ENCODE measurements around the gene CCDC136.

- TF ChIP-seq CTCF (IDR thresholded peaks at IDR 0.05; ENCODE audit: insufficient read depth, low read length) = no peak
- no peak for TF ChIP-seq SPI1 (IDR thresholded peaks at IDR 0.05; ENCODE audit: borderline replicate concordance, low read depth)
Measured at GRCh38 chr7:128791972-128792327, 182 bp downstream of the CCDC136 start.

All from HL-60 (cell line).